ENCODE measurements around the gene FNDC8.

The FNDC8 gene

GRCh38 chr17:35094902-35095301 is 26.5 kb upstream of the FNDC8 start:
- in situ Hi-C loops (cut with MboI; ENCODE audit: low sequenced_read_pairs): no loop called here

GRCh38 chr17:35095741-35096140 is 25.7 kb upstream of the FNDC8 start:
- in situ Hi-C loops (cut with MboI; ENCODE audit: low sequenced_read_pairs): no loop called here

GRCh38 chr17:35097776-35098175 is 23.6 kb upstream of the FNDC8 start:
- in situ Hi-C loops (cut with MboI; ENCODE audit: low sequenced_read_pairs): no loop called here

- in situ Hi-C loops (cut with MboI; ENCODE audit: low sequenced_read_pairs): loop anchor here (25.0 kb wide), 2 partner anchors 563 to 688 kb away; no protein-coding TSS in a partner anchor
These were observed 21.5 kb upstream of the FNDC8 start for GRCh38 chr17:35099908-35100307.

GRCh38 chr17:35101036-35101435 is 20.4 kb upstream of the FNDC8 start:
- in situ Hi-C loops (cut with MboI; ENCODE audit: low sequenced_read_pairs): loop anchor here (25.0 kb wide), 2 partner anchors 564 to 689 kb away; no protein-coding TSS in a partner anchor

- in situ Hi-C loops (cut with MboI; ENCODE audit: low sequenced_read_pairs): loop anchor here (25.0 kb wide), 2 partner anchors 564 to 689 kb away; no protein-coding TSS in a partner anchor
These were observed 19.7 kb upstream of the FNDC8 start for GRCh38 chr17:35101725-35102124.

- in situ Hi-C loops (cut with MboI; ENCODE audit: low sequenced_read_pairs): loop anchor here (25.0 kb wide), 2 partner anchors 566 to 691 kb away; no protein-coding TSS in a partner anchor
These were observed 18.1 kb upstream of the FNDC8 start for GRCh38 chr17:35103271-35103670.

GRCh38 chr17:35104844-35105450 is 16.5 kb upstream of the FNDC8 start:
- in situ Hi-C loops (cut with MboI; ENCODE audit: low sequenced_read_pairs): loop anchor here (25.0 kb wide), 2 partner anchors 568 to 693 kb away; no protein-coding TSS in a partner anchor

GRCh38 chr17:35110791-35111190 is 10.6 kb upstream of the FNDC8 start:
- in situ Hi-C loops (cut with MboI; ENCODE audit: low sequenced_read_pairs): loop anchor here (25.0 kb wide), 2 partner anchors 573 to 698 kb away; no protein-coding TSS in a partner anchor

- in situ Hi-C loops (cut with MboI; ENCODE audit: low sequenced_read_pairs): loop anchor here (25.0 kb wide), 2 partner anchors 580 to 705 kb away; no protein-coding TSS in a partner anchor
These were observed 4.6 kb upstream of the FNDC8 start for GRCh38 chr17:35116845-35117244.

- in situ Hi-C loops (cut with MboI; ENCODE audit: low sequenced_read_pairs): loop anchor here (25.0 kb wide), 2 partner anchors 581 to 706 kb away; no protein-coding TSS in a partner anchor
These were observed 3.4 kb upstream of the FNDC8 start for GRCh38 chr17:35117984-35118383.

GRCh38 chr17:35119370-35120165 is 1.8 kb upstream of the FNDC8 start, which contains the start of gene RAD51D:
TSS of gene RAD51D (minus strand) at chr17:35119860. CDS start at chr17:35119613, 247 bp downstream.
- in situ Hi-C loops (cut with MboI; ENCODE audit: low sequenced_read_pairs): loop anchor here (5.0 to 25.0 kb wide), 3 partner anchors 122 to 707 kb away; no protein-coding TSS in a partner anchor

GRCh38 chr17:35127751-35128514 is 6.5 kb downstream of the FNDC8 start:
- in situ Hi-C loops (cut with MboI; ENCODE audit: low sequenced_read_pairs): no loop called here

GRCh38 chr17:35129154-35129972 is 7.9 kb downstream of the FNDC8 start:
- in situ Hi-C loops (cut with MboI; ENCODE audit: low sequenced_read_pairs): no loop called here

- in situ Hi-C loops (cut with MboI; ENCODE audit: low sequenced_read_pairs): no loop called here
These were observed 8.5 kb downstream of the FNDC8 start for GRCh38 chr17:35129973-35130351.

GRCh38 chr17:35130392-35130791 is 9.0 kb downstream of the FNDC8 start:
- in situ Hi-C loops (cut with MboI; ENCODE audit: low sequenced_read_pairs): no loop called here

GRCh38 chr17:35132099-35132498 is 10.7 kb downstream of the FNDC8 start:
- in situ Hi-C loops (cut with MboI; ENCODE audit: low sequenced_read_pairs): no loop called here

- in situ Hi-C loops (cut with MboI; ENCODE audit: low sequenced_read_pairs): no loop called here
These were observed 11.6 kb downstream of the FNDC8 start for GRCh38 chr17:35132816-35133550.

- in situ Hi-C loops (cut with MboI; ENCODE audit: low sequenced_read_pairs): no loop called here
These were observed 13.9 kb downstream of the FNDC8 start for GRCh38 chr17:35135322-35135721.

All from HL-60/S4 treated with phorbol 12-myristate 13-acetate at 8.2 ng/mL for 4 days and 3 days (cell line).